ENCODE measurements around the gene PLA2G4B. TPM values are rescaled to one million over a fixed set of nuclear protein-coding genes. Genes with fewer than 3 reads are reported as not detected.

Gene PLA2G4B
- total and polyA plus RNA-seq, 2 of the 8 experiments (the other 6 are each of a cell fraction or from before 2014, with no cell fraction given) = 4.2 to 9.2 TPM

DNA sequence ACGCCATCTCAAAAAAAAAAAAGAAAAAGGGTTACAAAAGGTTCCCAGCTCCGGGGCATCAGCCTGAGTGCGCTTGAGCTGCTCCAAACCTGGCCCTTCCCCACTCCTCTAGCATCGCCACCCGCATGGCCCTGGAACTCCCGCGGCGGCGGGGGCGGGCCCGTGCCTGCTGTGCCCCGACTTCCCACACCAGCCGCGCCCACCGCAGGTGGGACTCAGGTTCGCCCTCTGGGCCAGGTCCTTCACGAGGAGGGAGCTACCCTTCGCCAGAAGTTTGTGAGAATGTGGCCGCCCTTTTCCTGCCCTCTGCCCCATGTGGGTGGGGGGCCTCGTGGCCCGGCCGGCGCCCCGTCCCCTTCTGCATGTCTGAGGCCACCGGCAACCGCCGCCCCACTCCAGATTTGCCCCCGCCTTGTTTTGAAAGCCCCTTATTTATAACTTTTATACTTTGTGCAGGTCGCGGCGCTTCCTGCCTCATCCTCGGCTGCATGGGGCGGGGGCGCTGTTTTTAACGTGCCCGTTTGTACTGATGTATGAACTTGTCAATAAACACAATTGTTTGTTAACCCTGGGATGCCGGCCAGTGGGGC, 11.3 kb upstream of the PLA2G4B start (continued):
- TF ChIP-seq RXRA (IDR thresholded peaks at IDR 0.05; ENCODE audit: insufficient read depth, low read depth, low read length) (no peak), POLR2AphosphoS5 (IDR thresholded peaks at IDR 0.05; ENCODE audit: low read depth, low read length) (no peak), TEAD4 (IDR thresholded peaks at IDR 0.05; ENCODE audit: low read depth, low read length) (no peak), CTCF (IDR thresholded peaks at IDR 0.05; ENCODE audit: control extremely low read depth in 1 of 3, insufficient read depth in 1 of 3, low read depth in 1 of 3, low read length in 3 of 3) (no peak), TBP (IDR thresholded peaks at IDR 0.05; ENCODE audit: low read depth, low read length) (no peak), ZNF274 (IDR thresholded peaks at IDR 0.05; ENCODE audit: borderline replicate concordance, extremely low read depth, low read length) (no peak), CBX8 (IDR thresholded peaks at IDR 0.05; ENCODE audit: borderline replicate concordance, low read depth, low read length) (no peak), BCL11A (IDR thresholded peaks at IDR 0.05; ENCODE audit: low read depth in 2 of 2, low read length in 2 of 2) (no peak), EZH2 (IDR thresholded peaks at IDR 0.05; ENCODE audit: low read depth, low read length, severe bottlenecking) (no peak), CTBP2 (IDR thresholded peaks at IDR 0.05; ENCODE audit: borderline replicate concordance, insufficient read depth, insufficient read length, low read length) (no peak), POLR2A (IDR thresholded peaks at IDR 0.05; ENCODE audit: control extremely low read depth in 1 of 2, low read depth in 2 of 2, low read length in 2 of 2) (peak in 1 of 2 experiments; percentile 40; a peak in 1 of 3 replicates), BRCA1 (IDR thresholded peaks at IDR 0.05; ENCODE audit: low read depth, low read length) (no peak), GABPA (IDR thresholded peaks at IDR 0.05; ENCODE audit: borderline replicate concordance, insufficient read depth, low read length) (no peak), SIN3A (conservative IDR thresholded peaks at IDR 0.05 in 1 of 2, IDR thresholded peaks at IDR 0.05 in 1 of 2; ENCODE audit: low read depth in 1 of 2, low read length in 2 of 2) (peak in 1 of 2 experiments; percentile 16; a peak in 1 of 4 replicates), HDAC6 (IDR thresholded peaks at IDR 0.05; ENCODE audit: low read depth, low read length) (no peak), PHF8 (conservative IDR thresholded peaks at IDR 0.05; ENCODE audit: low read depth, low read length) (no peak), RFX5 (IDR thresholded peaks at IDR 0.05; ENCODE audit: borderline replicate concordance, low read depth, low read length) (no peak), EGR1 (IDR thresholded peaks at IDR 0.05; ENCODE audit: borderline replicate concordance, low read depth, low read length) (peak; percentile 60; the same call in 1 of the 2 replicates), HDAC2 (IDR thresholded peaks at IDR 0.05; ENCODE audit: borderline replicate concordance in 1 of 2, low read depth in 2 of 2, low read length in 2 of 2) (no peak), MAFK (IDR thresholded peaks at IDR 0.05; ENCODE audit: low read depth, low read length) (no peak)
- TF ChIP-seq, protein P1, sequence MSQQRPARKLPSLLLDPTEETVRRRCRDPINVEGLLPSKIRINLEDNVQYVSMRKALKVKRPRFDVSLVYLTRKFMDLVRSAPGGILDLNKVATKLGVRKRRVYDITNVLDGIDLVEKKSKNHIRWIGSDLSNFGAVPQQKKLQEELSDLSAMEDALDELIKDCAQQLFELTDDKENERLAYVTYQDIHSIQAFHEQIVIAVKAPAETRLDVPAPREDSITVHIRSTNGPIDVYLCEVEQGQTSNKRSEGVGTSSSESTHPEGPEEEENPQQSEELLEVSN (IDR thresholded peaks at IDR 0.05) = peak; percentile 40; the same call in 1 of the 2 replicates
